ENCODE data around the gene OGN. TPM values are rescaled to one million over a fixed set of nuclear protein-coding genes. Genes with fewer than 3 reads are reported as not detected.

The OGN gene, protein sequence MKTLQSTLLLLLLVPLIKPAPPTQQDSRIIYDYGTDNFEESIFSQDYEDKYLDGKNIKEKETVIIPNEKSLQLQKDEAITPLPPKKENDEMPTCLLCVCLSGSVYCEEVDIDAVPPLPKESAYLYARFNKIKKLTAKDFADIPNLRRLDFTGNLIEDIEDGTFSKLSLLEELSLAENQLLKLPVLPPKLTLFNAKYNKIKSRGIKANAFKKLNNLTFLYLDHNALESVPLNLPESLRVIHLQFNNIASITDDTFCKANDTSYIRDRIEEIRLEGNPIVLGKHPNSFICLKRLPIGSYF
- polyA plus RNA-seq (2012; ENCODE audit: low read depth, missing spikeins): not detected

GRCh38 chr9:92404042-92404836 is at the start of gene OGN:
Gene OGN (minus strand): TSS chr9:92404578. CDS start chr9:92403407, 1,171 bp downstream.
- no peak for TF ChIP-seq SPI1 (IDR thresholded peaks at IDR 0.05; ENCODE audit: low read depth, low read length)
- TF ChIP-seq TAF1 (IDR thresholded peaks at IDR 0.05; ENCODE audit: low read depth, low read length): no peak
- TF ChIP-seq POLR2AphosphoS5 (IDR thresholded peaks at IDR 0.05; ENCODE audit: low read depth, low read length): no peak
- TF ChIP-seq PAX5 (IDR thresholded peaks at IDR 0.05; ENCODE audit: insufficient read depth, low read length, severe bottlenecking): no peak
- TF ChIP-seq POU2F2 (IDR thresholded peaks at IDR 0.05; ENCODE audit: low read depth, low read length): no peak
- TF ChIP-seq POLR2A (IDR thresholded peaks at IDR 0.05; ENCODE audit: low read depth, low read length): no peak
- FAIRE-seq (no peak), DNase-seq (ENCODE audit: insufficient read length, low spot score) (no peak)

GRCh38 chr9:92446536-92446935 is 42.2 kb upstream of the OGN start:
- DNase-seq (ENCODE audit: insufficient read length, low spot score) (no peak), FAIRE-seq (no peak)
- TF ChIP-seq PAX5 (IDR thresholded peaks at IDR 0.05; ENCODE audit: insufficient read depth, low read length, severe bottlenecking): no peak
- no peak for TF ChIP-seq TAF1 (IDR thresholded peaks at IDR 0.05; ENCODE audit: low read depth, low read length)
- no peak for TF ChIP-seq POU2F2 (IDR thresholded peaks at IDR 0.05; ENCODE audit: low read depth, low read length)
- TF ChIP-seq SPI1 (IDR thresholded peaks at IDR 0.05; ENCODE audit: low read depth, low read length): no peak
- no peak for TF ChIP-seq POLR2A (IDR thresholded peaks at IDR 0.05; ENCODE audit: low read depth, low read length)
- no peak for TF ChIP-seq POLR2AphosphoS5 (IDR thresholded peaks at IDR 0.05; ENCODE audit: low read depth, low read length)

DNA sequence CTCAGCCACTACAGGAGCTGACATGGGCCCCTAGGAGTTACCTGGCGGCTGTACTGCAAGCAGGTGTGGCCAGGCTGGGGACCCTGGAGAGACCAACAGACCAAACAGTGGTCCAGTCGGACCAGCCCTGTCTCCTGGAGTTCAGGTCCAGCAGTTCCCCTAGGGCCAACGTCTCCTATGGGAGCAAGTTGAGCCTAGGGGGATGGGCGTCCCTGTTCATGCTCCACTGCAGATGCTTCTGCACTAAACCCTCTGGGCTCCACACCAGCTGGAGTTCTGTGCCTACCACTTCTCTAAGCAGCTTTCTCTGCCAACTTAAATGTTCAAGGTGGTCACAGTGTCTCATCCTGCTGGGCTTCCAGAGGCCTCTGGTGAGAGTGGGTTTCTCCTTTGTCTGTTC is 40.5 kb upstream of the OGN start:
- FAIRE-seq: no peak
- DNase-seq (ENCODE audit: insufficient read length, low spot score): no peak

DNA sequence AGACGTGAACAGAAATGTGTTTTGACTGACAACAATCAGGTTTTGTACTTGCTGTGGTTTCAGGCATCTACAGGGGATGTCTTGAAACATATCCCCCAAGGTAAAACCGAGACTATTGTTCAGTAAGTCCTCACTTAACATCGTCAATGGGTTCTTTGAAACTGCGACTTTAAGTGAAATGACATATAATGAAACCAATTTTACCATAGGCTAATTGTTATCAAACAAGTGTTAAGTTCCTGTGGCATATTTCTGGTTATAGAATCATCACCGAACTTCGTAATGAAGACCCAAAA is 36.3 kb upstream of the OGN start:
- no peak for DNase-seq (ENCODE audit: insufficient read length, low spot score)
- no peak for FAIRE-seq
- TF ChIP-seq TAF1 (IDR thresholded peaks at IDR 0.05; ENCODE audit: low read depth, low read length) (no peak), POLR2A (IDR thresholded peaks at IDR 0.05; ENCODE audit: low read depth, low read length) (no peak), SPI1 (IDR thresholded peaks at IDR 0.05; ENCODE audit: low read depth, low read length) (no peak), PAX5 (IDR thresholded peaks at IDR 0.05; ENCODE audit: insufficient read depth, low read length, severe bottlenecking) (no peak), POLR2AphosphoS5 (IDR thresholded peaks at IDR 0.05; ENCODE audit: low read depth, low read length) (no peak), POU2F2 (IDR thresholded peaks at IDR 0.05; ENCODE audit: low read depth, low read length) (no peak)

More for the DNA sequence above, 40.5 kb upstream of the OGN start:
- TF ChIP-seq PAX5 (IDR thresholded peaks at IDR 0.05; ENCODE audit: insufficient read depth, low read length, severe bottlenecking) (no peak), SPI1 (IDR thresholded peaks at IDR 0.05; ENCODE audit: low read depth, low read length) (no peak), POU2F2 (IDR thresholded peaks at IDR 0.05; ENCODE audit: low read depth, low read length) (no peak), POLR2AphosphoS5 (IDR thresholded peaks at IDR 0.05; ENCODE audit: low read depth, low read length) (no peak), POLR2A (IDR thresholded peaks at IDR 0.05; ENCODE audit: low read depth, low read length) (no peak), TAF1 (IDR thresholded peaks at IDR 0.05; ENCODE audit: low read depth, low read length) (no peak)

- FAIRE-seq: peak; percentile 84
- DNase-seq (ENCODE audit: insufficient read length, low spot score): no peak
Measured at GRCh38 chr9:92439921-92440750, 35.8 kb upstream of the OGN start.

DNA sequence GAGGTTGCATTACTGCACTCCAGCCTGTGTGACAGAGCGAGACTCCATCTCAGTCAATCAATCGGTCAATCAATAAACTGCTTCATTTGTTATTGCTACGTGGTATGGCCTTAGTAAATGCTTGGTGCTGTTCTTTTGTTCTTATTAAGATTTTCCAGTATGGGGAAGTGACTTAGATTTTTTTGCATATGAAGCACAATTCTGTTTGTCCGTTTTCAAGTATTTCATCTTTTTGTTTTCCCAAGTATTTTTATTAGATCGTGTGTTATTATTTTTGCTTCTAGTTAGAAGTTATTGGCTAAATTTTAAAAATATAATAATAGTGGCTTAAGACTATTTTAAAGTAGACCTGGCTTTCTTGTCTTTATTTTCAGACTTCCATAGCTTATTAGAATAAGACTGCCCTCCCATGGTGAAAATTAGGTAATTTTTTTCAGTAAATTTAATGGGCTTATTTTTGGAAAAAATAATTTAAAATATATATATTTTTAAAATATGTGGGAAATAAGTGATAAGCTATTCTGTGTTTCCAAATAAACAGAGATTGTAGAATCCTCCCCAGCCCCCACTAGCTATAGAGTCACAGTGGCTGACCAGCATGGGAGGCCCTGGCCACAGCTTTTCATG is 34.6 kb upstream of the OGN start:
- FAIRE-seq (no peak), DNase-seq (ENCODE audit: insufficient read length, low spot score) (no peak)
- TF ChIP-seq PAX5 (IDR thresholded peaks at IDR 0.05; ENCODE audit: insufficient read depth, low read length, severe bottlenecking) (no peak), TAF1 (IDR thresholded peaks at IDR 0.05; ENCODE audit: low read depth, low read length) (no peak), POLR2AphosphoS5 (IDR thresholded peaks at IDR 0.05; ENCODE audit: low read depth, low read length) (no peak), POLR2A (IDR thresholded peaks at IDR 0.05; ENCODE audit: low read depth, low read length) (no peak), SPI1 (IDR thresholded peaks at IDR 0.05; ENCODE audit: low read depth, low read length) (no peak), POU2F2 (IDR thresholded peaks at IDR 0.05; ENCODE audit: low read depth, low read length) (no peak)

More at GRCh38 chr9:92439921-92440750, 35.8 kb upstream of the OGN start:
- TF ChIP-seq POU2F2 (IDR thresholded peaks at IDR 0.05; ENCODE audit: low read depth, low read length) (no peak), PAX5 (IDR thresholded peaks at IDR 0.05; ENCODE audit: insufficient read depth, low read length, severe bottlenecking) (no peak)

DNA sequence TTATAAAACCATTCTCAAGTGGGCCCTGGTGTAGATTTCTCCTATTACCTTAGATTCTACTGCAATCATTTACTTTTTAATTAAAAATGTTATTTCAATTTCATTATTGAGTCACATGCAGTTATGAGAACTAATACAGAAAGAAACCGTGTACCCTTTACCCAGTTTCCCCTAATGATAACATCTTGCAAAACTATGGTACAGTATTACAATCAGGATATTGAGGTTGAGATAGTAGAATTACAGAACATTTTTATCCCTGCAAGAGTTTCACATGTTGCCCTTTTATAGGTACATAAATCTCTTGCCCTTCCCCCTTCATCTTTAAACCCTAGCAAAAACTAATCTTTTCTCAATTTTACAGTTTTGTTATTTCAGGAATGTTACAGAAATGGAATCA is 30.9 kb upstream of the OGN start:
- FAIRE-seq (no peak), DNase-seq (ENCODE audit: insufficient read length, low spot score) (no peak)
- TF ChIP-seq PAX5 (IDR thresholded peaks at IDR 0.05; ENCODE audit: insufficient read depth, low read length, severe bottlenecking): no peak
- no peak for TF ChIP-seq POLR2AphosphoS5 (IDR thresholded peaks at IDR 0.05; ENCODE audit: low read depth, low read length)

DNA sequence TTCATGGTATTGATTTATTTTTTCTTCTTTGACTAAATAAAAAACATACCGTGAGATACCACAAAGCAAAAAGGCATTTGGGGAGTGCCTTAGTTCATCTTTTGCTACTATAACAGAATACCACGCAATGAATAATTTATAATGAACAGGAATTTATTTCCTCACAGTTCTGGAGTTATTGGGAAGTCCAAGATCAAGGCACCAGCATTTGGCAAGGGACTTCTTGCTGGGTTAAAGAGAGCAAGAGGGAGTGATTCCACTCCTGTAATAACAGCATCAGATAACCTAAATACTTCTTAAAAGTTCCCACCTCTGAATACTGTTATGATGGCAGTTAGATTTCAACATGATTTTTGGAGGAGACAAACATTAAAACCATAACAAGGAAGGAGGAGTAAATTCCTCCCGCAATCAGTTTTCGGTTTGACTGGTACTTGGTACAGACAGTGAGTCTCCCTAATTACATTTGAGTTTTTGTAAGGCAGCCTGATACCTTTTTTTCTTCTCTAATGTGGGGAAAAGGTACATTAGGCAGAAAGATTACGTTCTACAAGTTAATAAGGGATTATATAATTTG is 28.7 kb upstream of the OGN start:
- FAIRE-seq (no peak), DNase-seq (ENCODE audit: insufficient read length, low spot score) (no peak)
- TF ChIP-seq POU2F2 (IDR thresholded peaks at IDR 0.05; ENCODE audit: low read depth, low read length): no peak
- no peak for TF ChIP-seq TAF1 (IDR thresholded peaks at IDR 0.05; ENCODE audit: low read depth, low read length)
- TF ChIP-seq POLR2A (IDR thresholded peaks at IDR 0.05; ENCODE audit: low read depth, low read length): no peak
- TF ChIP-seq PAX5 (IDR thresholded peaks at IDR 0.05; ENCODE audit: insufficient read depth, low read length, severe bottlenecking): no peak
- no peak for TF ChIP-seq SPI1 (IDR thresholded peaks at IDR 0.05; ENCODE audit: low read depth, low read length)
- no peak for TF ChIP-seq POLR2AphosphoS5 (IDR thresholded peaks at IDR 0.05; ENCODE audit: low read depth, low read length)
